ENCODE data around the gene PDXK. TPM values are rescaled to one million over a fixed set of nuclear protein-coding genes. Genes with fewer than 3 reads are reported as not detected.

Gene PDXK
- total and polyA plus RNA-seq, 10 of the 15 experiments (the other 5 are each of a cell fraction or from before 2014, with no cell fraction given): 3.7 to 141 (median 60.0) TPM

- H2AFZ ChIP-seq (ENCODE audit: control insufficient read depth, low read depth, low read length): no peak overlapping the region
- H3K9me3 ChIP-seq (replicated peaks; ENCODE audit: control insufficient read depth, insufficient read depth, low read length): no peaks in the 10 kb centered on the region
- H3K4me2 ChIP-seq (ENCODE audit: control insufficient read depth, insufficient read depth): no peak overlapping the region
- ChIA-PET RAD21 (ENCODE audit: unreplicated experiment) (no interaction called here), POLR2A (no interaction called here), CTCF (no interaction called here), SMC1A (ENCODE audit: uncharacterized antibody, unreplicated experiment) (no interaction called here)
- intact Hi-C loops (cut with micrococcal nuclease; ENCODE audit: unreplicated experiment) (no loop called here), in situ Hi-C loops (cut with MboI) (loop anchor here (25.0 kb wide), 1 partner anchor 1484 kb away; the partner anchor contains the start of gene ABCG1)
- FAIRE-seq (no peak), ATAC-seq (no peak), DNase-seq (ENCODE audit: low read depth, low spot score) (no peak)
- peaks cover 6 to 9% of the 10 kb centered on the region in 2 experiments; a peak in 3 of 4 replicates for H3K36me3 ChIP-seq (ENCODE audit: control insufficient read depth in 2 of 2, insufficient read depth in 2 of 2, low read length in 1 of 2)
- H4K20me1 ChIP-seq (ENCODE audit: control insufficient read depth, insufficient read depth): peaks cover 2% of the 10 kb centered on the region; the same call in 1 of the 2 replicates
- TF ChIP-seq NKRF (conservative IDR thresholded peaks at IDR 0.05) (no peak), MXI1 (IDR thresholded peaks at IDR 0.05; ENCODE audit: low read depth, low read length) (no peak), BHLHE40 (IDR thresholded peaks at IDR 0.05; ENCODE audit: borderline replicate concordance in 1 of 2, low read depth in 2 of 2, low read length in 1 of 2) (no peak), GATAD2B (conservative IDR thresholded peaks at IDR 0.05; ENCODE audit: low read depth) (no peak), POLR2A (IDR thresholded peaks at IDR 0.05; ENCODE audit: low read depth, low read length) (0 out of 2 replicates have a peak, but pooled peaks have one; percentile 18), NFYA (IDR thresholded peaks at IDR 0.05; ENCODE audit: borderline replicate concordance, low read depth, low read length) (no peak), ZZZ3 (IDR thresholded peaks at IDR 0.05; ENCODE audit: control insufficient read depth, insufficient read length, low read depth) (no peak)
- no peak overlapping the region for H3K4me3 ChIP-seq
- H3K27me3 ChIP-seq (replicated peaks in 1 of 2; ENCODE audit: control insufficient read depth in 2 of 2, insufficient read depth in 2 of 2, low read length in 1 of 2): no peaks in the 10 kb centered on the region
- over 99% methylated on average over 17 of the region's 17 CpGs for WGBS (ENCODE audit: insufficient coverage, insufficient replicate concordance, low lambda C conversion rate, missing lambda C conversion rate)
- no TSS peak for BruUV-seq (replicated peaks)
- no peak overlapping the region for H3K27ac ChIP-seq (ENCODE audit: control insufficient read depth, insufficient read depth)
- no peak overlapping the region for H3K9ac ChIP-seq (ENCODE audit: control insufficient read depth, insufficient read depth, low read length)
- H3K4me1 ChIP-seq (ENCODE audit: control insufficient read depth, insufficient read depth, low read length): peaks cover 4% of the 10 kb centered on the region
- no peaks in the 10 kb centered on the region for H3K79me2 ChIP-seq (ENCODE audit: control insufficient read depth, insufficient read depth, low read length)
These were observed 22.7 kb upstream of the PDXK start for GRCh38 chr21:43696214-43696613.

All from GM12878 (cell line).